Endothelial cell of umbilical vein (primary cell): Measurements from ENCODE around the gene ARHGAP10. TPM values are rescaled to one million over a fixed set of nuclear protein-coding genes. Genes with fewer than 3 reads are reported as not detected.

Experiments
- BruUV-seq: library from RNA; stranded (reverse); fragments of 400-500 nt; replicated peaks from 2 replicates; lab custom pipeline; 2021; lab: Mats Ljungman, UMichigan
- CTCF ChIA-PET: fragments of 300-600, 350-600 bp; sonication (Branson Sonifier 250); formaldehyde crosslinking; loops from one replicate; lab custom pipeline; 2021; ENCODE audit warnings: antibody characterized with exemption, inconsistent platforms; lab: Charles Lee
- POLR2A ChIA-PET: fragments of 300-600, 350-600 bp; sonication (Branson Sonifier 250); formaldehyde crosslinking; loops from one replicate; lab custom pipeline; 2021; ENCODE audit warnings: antibody characterized with exemption, inconsistent platforms; lab: Charles Lee
- DNase-seq: peaks from one replicate; pipeline ENCODE4 v3.0.0-alpha.2; 2011; ENCODE audit warnings: low read depth, low spot score
- FAIRE-seq: peaks from 2 replicates; lab custom pipeline; 2011; peaks lifted over from hg19 to GRCh38; lab: Jason Lieb, UNC
- H2AFZ ChIP-seq: 2 replicates; pipeline ENCODE4 v1.6.0; 2012; ENCODE audit warnings: low read depth, low read length, control low read depth, inconsistent platforms
- H3K27ac ChIP-seq: 2 replicates; pipeline ENCODE4 v1.5.1; 2011; ENCODE audit warnings: low read depth, mild to moderate bottlenecking, control low read depth, low read length, moderate library complexity; ENCODE audit not compliant: insufficient read depth
- H3K27me3 ChIP-seq, 2 experiments: 2 replicates each; pipeline versions ENCODE4 v1.6.0 to v1.6.1; 2011; ENCODE audit warnings: low read length in 2 of 2, mixed read lengths in 1 of 2; ENCODE audit not compliant: control insufficient read depth in 2 of 2, insufficient read depth in 2 of 2
- H3K36me3 ChIP-seq, 2 experiments: 2 replicates in 1 of 2; 3 replicates in 1 of 2; pipeline ENCODE4 v1.5.1; 2011; ENCODE audit warnings: low read length in 2 of 2, mild to moderate bottlenecking in 1 of 2, moderate library complexity in 1 of 2; ENCODE audit not compliant: control insufficient read depth in 2 of 2, insufficient read depth in 2 of 2; ENCODE audit errors: extremely low read depth in 1 of 2
- H3K4me1 ChIP-seq: 3 replicates; pipeline ENCODE4 v1.5.1; 2011; ENCODE audit warnings: mild to moderate bottlenecking, low read length; ENCODE audit not compliant: control insufficient read depth, insufficient read depth; ENCODE audit errors: extremely low read depth
- H3K4me2 ChIP-seq: 2 replicates; pipeline ENCODE4 v1.6.1; 2011; ENCODE audit warnings: low read length, control low read depth, mixed read lengths; ENCODE audit not compliant: insufficient read depth
- H3K4me3 ChIP-seq, 3 experiments: fragments of 200-600 bp in 1 of 3; sonication (generic), shearing (Covaris generic) in 1 of 3; replicated peaks in 1 of 3; 2 replicates each; pipeline ENCODE4 v1.5.1; 2011 to 2016; ENCODE audit warnings: control low read depth in 3 of 3, low read length in 3 of 3, mild to moderate bottlenecking in 2 of 3, inconsistent platforms in 1 of 3, low read depth in 1 of 3, moderate library complexity in 1 of 3; ENCODE audit not compliant: insufficient read depth in 1 of 3
- H3K79me2 ChIP-seq: 2 replicates; pipeline ENCODE4 v1.6.0; 2012; ENCODE audit warnings: low read length, inconsistent platforms; ENCODE audit not compliant: control insufficient read depth, insufficient read depth
- H3K9ac ChIP-seq: replicated peaks from 2 replicates; pipeline ENCODE3; 2011; ENCODE audit warnings: low read length, control low read depth; ENCODE audit not compliant: insufficient read depth; ENCODE audit errors: extremely low read depth
- H3K9me1 ChIP-seq: replicated peaks from 3 replicates; pipeline ENCODE4 v1.6.0; 2011; ENCODE audit warnings: mild to moderate bottlenecking, low read length; ENCODE audit not compliant: control insufficient read depth, insufficient read depth; ENCODE audit errors: extremely low read depth
- H3K9me3 ChIP-seq: replicated peaks from 2 replicates; pipeline ENCODE4 v1.5.1; 2012; ENCODE audit warnings: low read length, inconsistent platforms; ENCODE audit not compliant: control insufficient read depth, insufficient read depth
- H4K20me1 ChIP-seq: replicated peaks from 2 replicates; pipeline ENCODE3; 2011; ENCODE audit warnings: mild to moderate bottlenecking, low read length; ENCODE audit not compliant: control insufficient read depth, insufficient read depth; ENCODE audit errors: extremely low read depth
- CTCF ChIP-seq, 2 donors: IDR thresholded peaks; 1 replicate in 1 of 2; 2 replicates in 1 of 2; pipeline ENCODE4 v1.5.1; 2011; ENCODE audit warnings: low read length in 2 of 2, mild to moderate bottlenecking in 2 of 2, moderate library complexity in 2 of 2, control low read depth in 1 of 2, inconsistent platforms in 1 of 2, low read depth in 1 of 2; ENCODE audit not compliant: insufficient read depth in 1 of 2; ENCODE audit errors: extremely low read depth in 1 of 2
- FOS ChIP-seq: IDR thresholded peaks from 2 replicates; pipeline ENCODE4 v1.6.1; 2011; ENCODE audit warnings: mild to moderate bottlenecking, low read length, moderate library complexity, borderline replicate concordance; ENCODE audit not compliant: insufficient read depth
- GATA2 ChIP-seq: IDR thresholded peaks from 2 replicates; pipeline ENCODE4 v1.7.0; 2011; ENCODE audit warnings: low read depth, mild to moderate bottlenecking, moderate library complexity, mixed read lengths, low read length; ENCODE audit not compliant: insufficient read length, insufficient read depth
- MAX ChIP-seq: IDR thresholded peaks from 2 replicates; pipeline ENCODE4 v1.6.1; 2011; ENCODE audit not compliant: insufficient read depth, insufficient read length
- MYC ChIP-seq: IDR thresholded peaks from one replicate; pipeline ENCODE4 v1.6.1; 2011; ENCODE audit warnings: mild to moderate bottlenecking, low read depth, low read length
- POLR2A ChIP-seq: IDR thresholded peaks from 2 replicates; pipeline ENCODE4 v1.6.1; 2012; ENCODE audit warnings: low read depth, mild to moderate bottlenecking, control low read depth, low read length
- dilution Hi-C: fragments of 300-500 bp; cut with MboI; formaldehyde crosslinking; loops from one replicate; pipeline ENCODE4 v1.15.0; 2019; ENCODE audit warnings: low sequenced_read_pairs; ENCODE audit not compliant: extremely low pct_ligation_motif_present
- intact Hi-C: fragments of 100-400 bp; cut with micrococcal nuclease; formaldehyde crosslinking; loops from one replicate; pipeline ENCODE4 v1.10.0; 2022
- polyA plus RNA-seq, 4 experiments: library from polyadenylated mRNA; depleted of rRNA in 3 of 4; stranded (reverse) in 3 of 4; unstranded in 1 of 4; fragments of >200 nt; gene quantifications; 2 replicates each; pipeline versions ENCODE4 v1.2.1 to v1.2.3, GENCODE V29; 2011 to 2012; ENCODE audit warnings: missing spikeins in 1 of 4
- total RNA-seq: library from RNA; stranded (reverse); gene quantifications from 2 replicates; pipeline ENCODE4 v1.2.3, GENCODE V29; 2021

ARHGAP10 gene
- total and polyA plus RNA-seq, 2 donors (not counting 3 experiments of a cell fraction or from before 2014, with no cell fraction given), result 20.4 to 36.7 TPM

GRCh38 chr4:147724468-147725201 lies 7.3 kb upstream of the ARHGAP10 start:
- no peak overlapping the region for H3K27ac ChIP-seq
- H3K36me3 ChIP-seq, result no peaks in the 10 kb centered on the region
- H3K27me3 ChIP-seq, result no peaks in the 10 kb centered on the region
- dilution Hi-C loops, result no loop called here
- H3K9me3 ChIP-seq, result no peaks in the 10 kb centered on the region
- no peak overlapping the region for H3K9ac ChIP-seq
- no peaks in the 10 kb centered on the region for H4K20me1 ChIP-seq
- H3K4me1 ChIP-seq, result no peaks in the 10 kb centered on the region
- H2AFZ ChIP-seq, result no peak overlapping the region
- BruUV-seq, result no TSS peak
- no peak overlapping the region for H3K4me2 ChIP-seq
- no peaks in the 10 kb centered on the region for H3K79me2 ChIP-seq
- no peak for DNase-seq
- intact Hi-C loops, result no loop called here
- TF ChIP-seq FOS, result no peak
- no peak for TF ChIP-seq MYC
- no peak for TF ChIP-seq GATA2
- TF ChIP-seq MAX, result no peak
- no peak for TF ChIP-seq POLR2A
- no peak for TF ChIP-seq CTCF (IDR thresholded peaks at IDR 0.05; ENCODE audit: extremely low read depth in 1 of 2, insufficient read depth in 1 of 2, low read depth in 1 of 2, low read length in 2 of 2)
- no peak for FAIRE-seq
- CTCF ChIA-PET, result interaction anchor here (1.4 kb wide), 1 partner anchor 142 kb away, joined by 8 read pairs; no protein-coding TSS in a partner anchor
- no peaks in the 10 kb centered on the region for H3K9me1 ChIP-seq
- no peak overlapping the region for H3K4me3 ChIP-seq
- POLR2A ChIA-PET, result interaction anchor here (0.7 kb wide), 1 partner anchor 46 kb away, joined by 4 read pairs; no protein-coding TSS in a partner anchor
